ENCODE data around the gene FCMR.
A peak's percentile ranks its signal among the peaks of the same experiment; 100 is the strongest.

Gene FCMR

GRCh38 chr1:206875752-206876377 lies 45.9 kb downstream of the FCMR start:
- DNase-seq (ENCODE audit: low spot score): no peak
- ATAC-seq (ENCODE audit: low read depth): no peak
- no peak overlapping the region for H3K27ac ChIP-seq (ENCODE audit: poor library complexity, severe bottlenecking)
- no peaks in the 10 kb centered on the region for H3K36me3 ChIP-seq (ENCODE audit: low read depth)
- TF ChIP-seq CTCF (IDR thresholded peaks at IDR 0.05; ENCODE audit: poor library complexity, severe bottlenecking): no peak
- H3K9me3 ChIP-seq (ENCODE audit: severe bottlenecking): peaks cover 20% of the 10 kb centered on the region
- H3K27me3 ChIP-seq (ENCODE audit: insufficient read depth, poor library complexity, severe bottlenecking): no peaks in the 10 kb centered on the region
- no peak overlapping the region for H3K4me3 ChIP-seq (ENCODE audit: severe bottlenecking)
- H3K4me1 ChIP-seq (ENCODE audit: insufficient read depth, poor library complexity, severe bottlenecking): peaks cover 10% of the 10 kb centered on the region

- no peak for TF ChIP-seq CTCF (IDR thresholded peaks at IDR 0.05; ENCODE audit: poor library complexity, severe bottlenecking)
- Histone ChIP-seq H3K4me3 (ENCODE audit: severe bottlenecking) (no peak overlapping the region), H3K36me3 (ENCODE audit: low read depth) (no peaks in the 10 kb centered on the region), H3K27me3 (ENCODE audit: insufficient read depth, poor library complexity, severe bottlenecking) (no peaks in the 10 kb centered on the region), H3K9me3 (ENCODE audit: severe bottlenecking) (peaks cover 9% of the 10 kb centered on the region), H3K27ac (ENCODE audit: poor library complexity, severe bottlenecking) (peak overlapping the region; percentile 53), H3K4me1 (ENCODE audit: insufficient read depth, poor library complexity, severe bottlenecking) (peaks cover 10% of the 10 kb centered on the region)
- no peak for DNase-seq (ENCODE audit: low spot score)
- ATAC-seq (ENCODE audit: low read depth): peak; percentile 80
These were observed 48.0 kb downstream of the FCMR start for GRCh38 chr1:206873603-206874188.

DNA sequence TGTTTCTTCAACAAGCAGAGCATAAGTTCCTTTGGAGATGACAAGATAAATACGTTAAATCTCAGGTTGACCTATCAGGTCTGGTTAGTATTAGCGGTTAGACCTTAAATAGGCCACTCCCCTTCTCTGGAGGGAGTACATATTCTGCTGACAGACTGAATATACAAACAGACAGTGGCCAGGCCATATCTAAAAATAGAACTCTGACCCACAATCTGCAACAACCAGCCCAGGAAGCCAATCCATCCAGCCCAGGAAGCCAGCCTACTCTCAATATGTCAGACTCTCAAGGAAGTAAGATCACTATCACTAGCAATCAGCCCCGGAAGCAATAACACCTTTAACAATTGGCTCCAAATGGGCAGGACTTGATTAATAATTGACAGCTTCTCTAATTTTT lies 49.6 kb downstream of the FCMR start:
- Histone ChIP-seq H3K4me3 (ENCODE audit: severe bottlenecking) (no peak overlapping the region), H3K27ac (ENCODE audit: poor library complexity, severe bottlenecking) (no peak overlapping the region), H3K36me3 (ENCODE audit: low read depth) (no peaks in the 10 kb centered on the region), H3K27me3 (ENCODE audit: insufficient read depth, poor library complexity, severe bottlenecking) (no peaks in the 10 kb centered on the region), H3K9me3 (ENCODE audit: severe bottlenecking) (no peaks in the 10 kb centered on the region), H3K4me1 (ENCODE audit: insufficient read depth, poor library complexity, severe bottlenecking) (peaks cover 10% of the 10 kb centered on the region)
- TF ChIP-seq CTCF (IDR thresholded peaks at IDR 0.05; ENCODE audit: poor library complexity, severe bottlenecking): no peak
- no peak for ATAC-seq (ENCODE audit: low read depth)
- no peak for DNase-seq (ENCODE audit: low spot score)

GRCh38 chr1:206868264-206868663 lies 53.5 kb downstream of the FCMR start:
- DNase-seq (ENCODE audit: low spot score) (no peak), ATAC-seq (ENCODE audit: low read depth) (no peak)
- no peak overlapping the region for H3K4me3 ChIP-seq (ENCODE audit: severe bottlenecking)
- no peak for TF ChIP-seq CTCF (IDR thresholded peaks at IDR 0.05; ENCODE audit: poor library complexity, severe bottlenecking)
- no peaks in the 10 kb centered on the region for H3K4me1 ChIP-seq (ENCODE audit: insufficient read depth, poor library complexity, severe bottlenecking)
- no peak overlapping the region for H3K27ac ChIP-seq (ENCODE audit: poor library complexity, severe bottlenecking)
- no peaks in the 10 kb centered on the region for H3K9me3 ChIP-seq (ENCODE audit: severe bottlenecking)
- H3K36me3 ChIP-seq (ENCODE audit: low read depth): no peaks in the 10 kb centered on the region
- H3K27me3 ChIP-seq (ENCODE audit: insufficient read depth, poor library complexity, severe bottlenecking): no peaks in the 10 kb centered on the region

DNA sequence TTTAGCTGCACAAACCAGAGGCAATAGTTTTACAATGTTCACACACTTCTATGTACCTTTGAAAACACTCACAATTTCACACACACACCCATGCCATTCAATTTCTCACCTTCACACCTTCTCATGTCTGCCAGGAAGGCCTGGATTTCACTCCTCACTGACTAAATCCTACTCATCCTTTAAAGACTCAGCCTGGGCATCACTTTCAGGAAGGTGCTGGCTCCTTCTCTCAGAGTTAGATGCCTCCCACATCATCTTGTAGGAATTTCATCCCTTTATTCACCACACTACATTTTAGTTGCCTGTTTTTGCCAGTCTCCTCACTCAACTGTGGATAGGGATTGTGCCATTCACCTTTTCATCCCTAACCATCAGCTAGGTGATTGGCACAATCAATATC lies 54.0 kb downstream of the FCMR start:
- DNase-seq (ENCODE audit: low spot score) (no peak), ATAC-seq (ENCODE audit: low read depth) (peak; percentile 23; the same call in 1 of the 3 replicates)
- Histone ChIP-seq H3K36me3 (ENCODE audit: low read depth) (no peaks in the 10 kb centered on the region), H3K4me1 (ENCODE audit: insufficient read depth, poor library complexity, severe bottlenecking) (no peaks in the 10 kb centered on the region), H3K27ac (ENCODE audit: poor library complexity, severe bottlenecking) (no peak overlapping the region), H3K4me3 (ENCODE audit: severe bottlenecking) (no peak overlapping the region), H3K9me3 (ENCODE audit: severe bottlenecking) (no peaks in the 10 kb centered on the region), H3K27me3 (ENCODE audit: insufficient read depth, poor library complexity, severe bottlenecking) (no peaks in the 10 kb centered on the region)
- TF ChIP-seq CTCF (IDR thresholded peaks at IDR 0.05; ENCODE audit: poor library complexity, severe bottlenecking): no peak

Data from RWPE2 (cell line).